GM18505 (cell line): ENCODE data around the gene KLHL20.
A peak's percentile ranks its signal among the peaks of the same experiment; 100 is the strongest.
"Not testable (repeated sequence)": the region's sequence is repeated elsewhere in the genome, so short reads cannot be mapped to it uniquely, and the experiment has no call there.

Experiments used
- ATAC-seq: cut with Tn5 transposase; IDR thresholded peaks from one replicate; pipeline ENCODE4 v1.9.1; 2021; ENCODE audit not compliant: unreplicated experiment
- POLR2A ChIP-seq: IDR thresholded peaks from 4 replicates; pipeline ENCODE4 v1.6.1; 2011; ENCODE audit warnings: borderline replicate concordance; ENCODE audit not compliant: insufficient read depth, insufficient read length; ENCODE audit errors: extremely low read depth

The KLHL20 gene

DNA sequence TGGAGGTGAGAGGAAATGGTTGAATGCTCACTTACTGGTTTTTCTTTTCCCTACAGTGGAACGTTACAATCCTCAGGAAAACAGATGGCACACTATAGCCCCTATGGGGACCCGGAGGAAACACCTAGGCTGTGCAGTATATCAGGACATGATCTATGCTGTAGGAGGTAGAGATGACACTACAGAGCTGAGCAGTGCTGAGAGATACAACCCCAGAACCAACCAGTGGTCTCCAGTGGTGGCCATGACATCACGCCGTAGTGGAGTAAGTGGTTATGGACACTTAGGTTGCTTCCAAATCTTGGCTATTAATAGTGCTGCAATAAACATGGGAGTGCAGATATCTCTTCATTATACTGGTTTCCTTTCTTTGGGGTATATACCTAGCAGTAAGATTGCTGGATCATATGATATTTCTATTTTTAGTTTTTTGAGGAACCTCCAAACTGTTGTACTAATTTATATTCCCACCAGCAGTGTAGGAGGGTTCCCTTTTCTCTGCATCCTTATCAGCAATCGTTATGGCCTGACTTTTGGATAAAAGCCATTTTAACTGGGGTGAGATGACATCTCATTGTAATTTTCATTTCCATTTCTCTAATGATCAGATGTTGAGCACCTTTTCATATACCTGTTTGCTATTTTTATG, 60.9 kb downstream of the KLHL20 start:
- no peak for ATAC-seq
- TF ChIP-seq POLR2A = no peak

DNA sequence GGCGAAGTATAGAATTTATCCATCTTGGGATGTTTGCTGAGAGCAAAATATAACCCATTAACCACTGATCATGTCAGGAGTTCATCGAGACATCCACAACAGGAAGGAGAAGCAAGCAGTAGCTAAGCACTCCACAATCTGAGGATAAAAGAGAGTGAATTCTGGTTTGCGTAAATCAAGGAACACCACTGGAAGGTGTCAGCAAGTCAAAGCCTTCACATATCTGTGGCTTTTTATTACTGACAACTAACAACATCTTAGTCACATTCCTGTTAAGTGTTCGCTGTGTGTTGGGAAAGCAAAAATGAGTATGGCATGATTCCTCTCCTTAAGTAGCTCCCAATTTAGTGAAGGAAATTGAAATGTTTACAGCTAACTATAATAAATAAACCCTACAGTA, 65.2 kb downstream of the KLHL20 start:
- no peak for TF ChIP-seq POLR2A
- ATAC-seq = no peak

DNA sequence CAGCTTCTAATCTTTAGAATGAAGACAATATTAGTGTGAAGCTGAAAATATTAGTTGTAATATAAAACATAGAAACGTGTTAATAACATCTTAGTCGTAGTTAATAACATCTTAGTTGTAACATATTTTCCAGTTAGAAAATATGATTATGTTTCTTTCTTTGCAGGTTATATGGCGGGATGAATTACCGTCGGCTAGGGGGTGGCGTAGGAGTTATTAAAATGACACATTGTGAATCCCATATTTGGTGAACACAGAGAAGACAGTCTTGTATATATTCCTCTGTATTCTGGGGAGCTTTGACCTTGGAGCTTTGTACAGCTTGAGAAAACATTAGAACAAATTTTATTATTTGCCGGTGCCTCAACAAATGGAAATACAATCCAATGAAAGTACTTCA, 70.2 kb downstream of the KLHL20 start:
- ATAC-seq = no peak
- TF ChIP-seq POLR2A = no peak

- TF ChIP-seq POLR2A = no peak
- no peak for ATAC-seq
These were observed 75.1 kb downstream of the KLHL20 start for GRCh38 chr1:173789841-173790240.

DNA sequence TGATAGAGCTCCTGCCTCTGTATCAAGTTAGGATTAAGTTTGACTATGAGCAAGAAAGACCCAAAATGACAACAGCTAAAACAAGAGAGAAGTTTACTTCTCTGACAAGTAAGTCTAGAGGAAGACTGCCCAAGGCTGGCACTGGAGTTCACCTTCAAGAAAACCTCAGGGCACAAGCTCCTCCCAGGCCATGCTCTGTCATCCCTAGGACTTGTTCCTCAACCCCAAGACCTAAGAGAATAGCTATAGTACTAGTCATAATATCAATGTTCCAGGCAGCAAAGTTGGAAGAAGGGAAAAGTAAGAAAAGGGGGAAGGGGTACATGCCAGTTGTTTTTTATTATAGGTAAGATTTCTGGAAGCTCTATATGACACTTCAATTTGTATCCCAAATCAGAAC, 83.3 kb downstream of the KLHL20 start:
- no peak for TF ChIP-seq POLR2A
- no peak for ATAC-seq

GRCh38 chr1:173799995-173800394, 85.2 kb downstream of the KLHL20 start:
- not testable (repeated sequence) for ATAC-seq

DNA sequence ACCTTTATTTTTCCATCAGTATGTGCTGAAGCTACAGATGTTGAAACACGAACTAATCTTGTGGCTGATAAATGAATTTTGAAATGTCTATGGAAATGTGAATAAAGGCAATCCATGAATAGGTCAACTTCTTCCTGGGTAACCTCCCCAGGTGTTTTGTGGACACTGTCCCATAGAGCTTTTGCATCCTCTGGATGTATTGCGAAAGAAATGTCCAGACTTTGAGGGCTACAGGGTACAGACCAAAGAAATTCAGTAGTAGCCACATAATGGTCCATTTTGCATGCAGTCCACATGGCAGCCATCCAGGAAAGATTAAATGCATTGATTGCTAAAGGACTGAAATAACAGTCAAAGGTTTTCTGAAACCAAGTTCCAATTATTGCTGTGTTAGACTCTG, 88.2 kb downstream of the KLHL20 start:
- no peak for ATAC-seq
- TF ChIP-seq POLR2A = no peak

GRCh38 chr1:173813654-173814053, 98.9 kb downstream of the KLHL20 start:
- ATAC-seq = not testable (repeated sequence)

- no peak for ATAC-seq
- no peak for TF ChIP-seq POLR2A
These were observed 103.7 kb downstream of the KLHL20 start for GRCh38 chr1:173818459-173818858.

DNA sequence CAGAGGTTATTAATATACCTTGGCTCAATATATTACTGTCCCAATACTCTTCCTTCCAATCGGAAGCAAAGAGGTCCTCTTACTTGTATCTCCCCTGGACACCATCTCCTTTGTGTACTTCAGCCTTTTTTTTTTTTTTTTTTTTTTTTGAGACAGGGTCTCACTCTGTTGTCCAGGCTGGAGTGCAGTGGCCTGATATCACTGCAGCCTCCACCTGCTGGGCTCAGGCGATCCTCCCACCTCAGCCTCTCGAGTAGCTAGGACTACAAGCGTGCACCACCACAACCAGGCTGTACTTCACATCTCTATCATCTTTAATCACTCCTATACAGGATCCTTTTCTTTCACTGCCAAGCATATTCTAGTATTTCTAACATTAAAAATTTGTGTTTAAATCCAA, 106.9 kb downstream of the KLHL20 start:
- no peak for TF ChIP-seq POLR2A
- ATAC-seq = no peak

DNA sequence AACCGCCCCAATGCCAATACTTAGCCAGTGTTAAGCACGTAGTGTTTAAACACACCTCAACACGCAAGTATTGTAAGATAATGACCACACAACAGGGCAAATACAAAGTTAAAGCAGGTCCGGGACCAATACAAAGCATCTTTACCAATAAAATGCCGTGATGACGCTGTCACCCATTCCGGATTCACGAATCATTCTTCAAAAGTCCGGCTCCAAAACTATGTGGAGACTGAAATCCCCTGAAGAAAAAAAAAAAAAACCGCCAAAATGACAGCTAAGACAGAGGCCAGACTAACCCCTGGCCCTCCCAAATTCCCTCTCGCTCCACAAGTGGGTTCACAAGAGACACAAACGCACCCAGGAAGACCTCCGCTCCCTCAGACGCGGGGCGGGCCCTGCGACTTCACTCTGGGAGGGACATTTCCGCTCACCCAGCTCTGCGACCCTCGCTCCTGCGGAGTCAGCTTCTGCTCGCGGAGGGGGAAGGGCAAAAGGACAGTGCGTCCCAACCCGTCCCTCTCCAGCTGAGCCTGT, 109.1 kb downstream of the KLHL20 start:
- ATAC-seq = peak; percentile 35
- TF ChIP-seq POLR2A = no peak

GRCh38 chr1:173824315-173825081, 109.7 kb downstream of the KLHL20 start, which contains the start of the genes CENPL and DARS2:
Gene CENPL (minus strand): TSS chr1:173824883. CDS start chr1:173811299, 13,584 bp downstream.
Gene DARS2 (plus strand): TSS chr1:173824673. CDS start chr1:173825230, 557 bp downstream.
- peak; percentile 74 for ATAC-seq
- peak; percentile 66 for TF ChIP-seq POLR2A

- ATAC-seq = no peak
- no peak for TF ChIP-seq POLR2A
These were observed 112.8 kb downstream of the KLHL20 start for GRCh38 chr1:173827611-173828010.

- TF ChIP-seq POLR2A = no peak
- no peak for ATAC-seq
These were observed 118.0 kb downstream of the KLHL20 start for GRCh38 chr1:173832748-173833147.
